ENCODE data around the gene IER5L. TPM values are rescaled to one million over a fixed set of nuclear protein-coding genes. Genes with fewer than 3 reads are reported as not detected.

The IER5L gene
- total RNA-seq, 1 donor from 2014 or later = 9.6 TPM

DNA sequence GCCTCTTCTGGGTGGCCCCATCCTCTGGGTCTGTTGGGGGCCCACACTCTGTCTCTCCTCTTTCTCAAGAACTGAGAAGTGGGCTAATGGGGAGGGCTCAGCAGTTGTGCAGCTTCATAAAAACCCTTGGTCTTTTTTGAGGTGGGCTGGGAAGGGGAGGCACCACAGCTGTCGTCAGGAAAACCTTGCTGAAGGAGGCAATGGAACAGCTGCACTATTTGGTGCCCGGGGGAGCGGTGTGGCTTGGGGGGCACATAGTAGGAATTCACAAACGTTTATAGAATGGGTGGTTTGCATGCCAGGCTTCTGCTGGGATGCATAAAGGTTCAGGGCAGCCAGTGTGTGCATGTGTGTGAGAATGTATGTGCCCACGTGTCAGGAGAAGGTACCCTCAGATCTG, 3.2 kb upstream of the IER5L start:
- H3K27me3 ChIP-seq = no peaks in the 10 kb centered on the region
- peaks cover 6% of the 10 kb centered on the region for H3K4me1 ChIP-seq
- H3K36me3 ChIP-seq = no peaks in the 10 kb centered on the region
- H3K4me3 ChIP-seq = no peak overlapping the region
- DNase-seq (no peak), ATAC-seq (no peak)
- no peak overlapping the region for H3K27ac ChIP-seq
- intact Hi-C loops (cut with DNase I) = loop anchor here (10.0 kb wide), 1 partner anchor 314 kb away; no protein-coding TSS in a partner anchor
- no peaks in the 10 kb centered on the region for H3K9me3 ChIP-seq
- no peak for TF ChIP-seq CTCF (IDR thresholded peaks at IDR 0.05)

DNA sequence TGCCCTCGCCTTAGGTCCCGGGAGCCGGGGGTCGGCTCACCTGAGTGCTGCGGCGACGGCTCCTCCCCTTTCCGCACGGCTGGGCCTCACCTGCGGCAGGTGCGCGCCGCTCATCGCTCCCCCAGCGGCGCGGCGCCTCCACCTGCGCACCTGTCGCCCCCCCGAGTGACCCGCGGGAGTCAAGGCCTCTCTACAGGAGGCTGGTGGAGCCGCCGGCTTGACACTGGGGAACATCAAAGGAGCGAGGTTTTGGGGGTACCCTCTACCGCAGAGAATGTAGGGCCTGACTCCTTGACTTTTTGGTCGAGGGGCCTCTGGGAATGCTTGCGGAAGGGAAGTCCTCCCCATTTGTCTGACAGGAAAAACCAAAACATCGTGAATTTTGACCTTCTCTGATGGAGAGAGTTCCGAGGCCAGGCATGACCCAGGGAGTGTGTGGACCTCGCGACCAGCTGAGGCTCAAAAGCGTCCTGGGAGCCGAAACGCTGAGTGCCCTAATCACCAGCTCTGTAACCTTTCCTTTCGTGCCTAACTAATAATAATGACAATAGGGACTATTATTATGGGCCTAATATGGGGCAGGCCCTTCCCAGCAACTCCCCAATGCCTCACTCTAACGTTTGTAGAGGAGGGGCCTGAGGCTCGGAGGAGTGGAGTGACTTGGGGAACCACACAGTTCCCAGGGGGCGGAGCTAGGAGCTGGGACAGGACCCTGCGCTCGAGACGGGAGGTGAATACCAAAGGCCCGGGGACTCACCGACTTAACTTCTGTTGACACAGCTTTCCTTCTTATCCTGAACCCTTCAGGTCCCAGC, 714 bp upstream of the IER5L start:
- no peak for TF ChIP-seq CTCF (IDR thresholded peaks at IDR 0.05)
- intact Hi-C loops (cut with DNase I) = no loop called here
- peaks cover 15% of the 10 kb centered on the region for H3K4me1 ChIP-seq
- H3K4me3 ChIP-seq = peak overlapping the region; percentile 83
- H3K27ac ChIP-seq = no peak overlapping the region
- H3K36me3 ChIP-seq = no peaks in the 10 kb centered on the region
- DNase-seq (no peak), ATAC-seq (no peak)
- H3K27me3 ChIP-seq = no peaks in the 10 kb centered on the region
- H3K9me3 ChIP-seq = no peaks in the 10 kb centered on the region

- H3K36me3 ChIP-seq = no peaks in the 10 kb centered on the region
- no peaks in the 10 kb centered on the region for H3K27me3 ChIP-seq
- ATAC-seq = no peak
- peak overlapping the region; percentile 77 for H3K27ac ChIP-seq
- intact Hi-C loops (cut with DNase I) = no loop called here
- peaks cover 21% of the 10 kb centered on the region for H3K4me1 ChIP-seq
- no peaks in the 10 kb centered on the region for H3K9me3 ChIP-seq
- TF ChIP-seq CTCF (IDR thresholded peaks at IDR 0.05) = no peak
- DNase-seq = no peak
- H3K4me3 ChIP-seq = peak overlapping the region; percentile 83
These were observed 644 bp downstream of the IER5L start for GRCh38 chr9:129177443-129177790.

DNA sequence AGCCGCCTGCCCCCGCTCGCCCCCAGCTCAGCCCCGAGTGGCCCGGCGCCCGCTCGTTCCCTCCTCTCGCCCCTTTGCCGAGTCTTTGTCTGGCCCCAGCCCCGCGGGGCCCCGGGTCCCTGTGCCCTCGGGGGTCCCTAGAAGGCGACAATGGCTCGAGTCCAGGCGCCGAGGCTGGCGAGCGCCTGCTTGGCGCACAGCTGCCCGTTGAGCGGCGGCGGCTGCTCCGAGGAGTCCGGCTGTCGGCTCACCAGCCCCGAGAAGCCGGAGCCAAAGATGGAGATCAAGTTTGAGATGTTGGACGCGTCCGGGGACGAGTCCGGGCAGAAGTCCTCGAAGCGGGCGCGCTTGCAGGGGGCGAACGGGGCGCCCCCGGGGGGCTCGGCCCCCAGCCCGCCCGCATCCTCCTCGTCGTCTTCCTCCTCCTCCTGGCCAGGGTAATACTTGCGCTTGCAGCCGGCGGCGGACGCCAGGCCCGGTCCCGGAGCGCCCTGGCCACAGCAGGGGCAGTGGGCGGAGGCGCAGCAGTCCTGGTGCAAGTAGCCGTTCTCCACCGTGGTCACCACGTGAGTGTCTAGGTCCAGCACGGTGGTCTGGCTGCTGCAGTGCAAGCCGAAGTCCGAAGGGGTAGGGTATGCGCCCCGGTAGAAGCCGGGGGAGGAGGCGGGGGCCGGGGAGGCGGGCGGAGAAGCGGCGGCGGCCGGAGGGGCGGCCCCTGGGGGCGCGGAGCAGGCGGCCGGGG, 1.2 kb downstream of the IER5L start:
- no peaks in the 10 kb centered on the region for H3K27me3 ChIP-seq
- peaks cover 21% of the 10 kb centered on the region for H3K4me1 ChIP-seq
- H3K4me3 ChIP-seq = peak overlapping the region; percentile 79
- H3K27ac ChIP-seq = peak overlapping the region; percentile 96
- DNase-seq = peak; percentile 81
- no peaks in the 10 kb centered on the region for H3K9me3 ChIP-seq
- no peak for ATAC-seq
- H3K36me3 ChIP-seq = no peaks in the 10 kb centered on the region
- no peak for TF ChIP-seq CTCF (IDR thresholded peaks at IDR 0.05)
- intact Hi-C loops (cut with DNase I) = no loop called here

GRCh38 chr9:129175825-129176633, 2.0 kb downstream of the IER5L start:
- intact Hi-C loops (cut with DNase I) = no loop called here
- peak; percentile 92 for DNase-seq
- Histone ChIP-seq H3K27ac (peak overlapping the region; percentile 96), H3K9me3 (no peaks in the 10 kb centered on the region), H3K27me3 (no peaks in the 10 kb centered on the region), H3K36me3 (no peaks in the 10 kb centered on the region), H3K4me1 (peaks cover 21% of the 10 kb centered on the region), H3K4me3 (peak overlapping the region; percentile 79)
- TF ChIP-seq CTCF (IDR thresholded peaks at IDR 0.05) = no peak
- ATAC-seq = peak; percentile 67

Measured in upper lobe of right lung (tissue), 1 donor.